Activated T-helper 9 cell treated with anti-CD3 and anti-CD28 coated beads, Interleukin-2, amount 50 U/mL, for 16 hours (primary cell): ENCODE measurements around the gene ITM2A.

Source experiments
- DNase-seq: peaks from one replicate; pipeline ENCODE4 v3.0.0-alpha.2; 2020; ENCODE audit warnings: low read depth

The ITM2A gene

GRCh38 chrX:79366873-79367749, at the start of gene ITM2A:
TSS of gene ITM2A (minus strand) at chrX:79367334. CDS start at chrX:79367215, 119 bp downstream.
- DNase-seq, result peak; percentile 47

- no peak for DNase-seq
These were observed 47.9 kb upstream of the ITM2A start for GRCh38 chrX:79415056-79415455.

- no peak for DNase-seq
These were observed 46.8 kb upstream of the ITM2A start for GRCh38 chrX:79413963-79414362.

- no peak for DNase-seq
These were observed 45.8 kb upstream of the ITM2A start for GRCh38 chrX:79412972-79413371.

DNA sequence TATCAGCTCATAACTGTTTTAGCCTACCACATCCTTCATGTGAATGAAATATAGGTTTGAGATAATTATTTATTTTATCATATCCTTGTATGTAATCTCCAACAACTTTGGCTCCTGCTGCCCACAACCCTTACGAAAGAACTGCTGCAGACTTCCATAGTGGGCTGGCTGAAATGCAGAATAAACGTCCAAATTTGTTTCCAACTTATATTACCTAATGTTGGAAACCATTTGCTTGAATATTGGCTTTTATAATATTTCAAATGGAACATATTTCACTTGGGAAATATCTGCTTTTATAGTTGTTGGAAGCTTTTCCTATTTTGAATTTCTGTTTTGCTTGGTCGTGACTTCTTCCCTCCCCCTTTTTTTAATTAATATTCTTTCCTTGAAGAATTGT, 45.0 kb upstream of the ITM2A start:
- no peak for DNase-seq

DNA sequence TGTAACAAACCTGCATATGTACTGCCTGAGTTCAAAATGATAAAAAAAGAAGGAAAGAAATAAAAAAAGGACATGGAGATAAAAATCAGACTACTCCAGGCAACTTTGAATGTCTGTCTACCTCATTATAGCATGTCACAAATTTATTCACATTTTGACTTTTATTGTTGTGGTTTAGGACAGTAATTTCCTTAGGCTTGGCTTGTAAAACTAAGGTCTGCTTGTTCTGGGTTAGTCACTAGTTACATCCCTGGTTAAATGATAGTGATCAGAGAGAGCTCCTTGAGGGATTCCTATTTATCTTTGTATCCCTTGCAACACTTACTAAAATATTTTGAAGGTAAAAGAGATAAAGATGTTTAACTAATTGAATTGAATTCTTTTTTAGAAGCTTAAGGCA, 42.5 kb upstream of the ITM2A start:
- DNase-seq, result no peak

DNA sequence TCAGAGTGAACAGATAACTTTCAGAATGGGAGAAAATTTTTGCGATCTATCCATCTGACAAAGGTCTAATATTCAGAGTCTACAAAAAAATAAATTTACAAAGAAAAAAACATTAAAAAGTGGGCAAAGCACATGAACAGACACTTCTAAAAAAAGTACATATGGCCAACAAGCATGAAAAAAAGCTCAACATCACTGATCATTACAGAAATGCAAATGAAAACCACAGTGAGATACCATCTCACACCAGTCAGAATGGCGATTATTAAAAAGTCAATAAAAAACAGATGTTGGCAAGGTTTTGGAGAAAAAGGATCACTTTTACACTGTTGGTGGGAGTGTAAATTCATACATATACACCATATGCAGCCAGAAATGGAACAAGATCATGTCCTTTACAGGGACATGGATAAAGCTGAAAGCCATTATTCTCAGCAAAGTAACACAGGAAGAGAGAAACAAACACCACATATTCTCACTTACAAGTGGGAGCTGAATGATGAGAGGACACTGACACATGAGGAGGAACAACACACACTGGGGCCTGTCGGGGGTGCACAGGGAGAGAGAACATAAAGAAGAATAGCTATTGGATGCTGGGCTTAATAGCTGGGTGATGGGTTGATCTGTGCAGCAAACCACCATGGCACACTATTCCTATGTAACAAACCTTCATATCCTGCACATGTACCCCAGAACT, 41.6 kb upstream of the ITM2A start:
- DNase-seq, result no peak

DNA sequence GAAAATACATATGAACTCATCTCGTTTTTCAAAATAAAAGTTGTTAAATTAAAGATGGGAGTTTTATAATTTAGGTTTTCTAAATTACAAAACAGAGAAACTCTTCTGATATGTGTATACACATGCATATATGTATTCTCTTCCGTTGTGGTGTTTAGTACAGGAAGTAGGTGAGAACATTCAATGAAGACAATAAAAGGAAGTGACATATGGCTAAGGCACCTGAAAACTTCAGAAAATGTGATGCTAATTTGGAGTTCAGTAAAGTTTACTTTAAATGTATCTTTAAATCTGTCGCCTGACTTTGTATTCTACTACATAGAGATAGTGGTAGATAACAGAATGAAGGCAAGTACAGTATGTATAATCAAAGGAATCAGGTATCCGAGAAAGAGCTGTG, 33.5 kb upstream of the ITM2A start:
- DNase-seq, result no peak

GRCh38 chrX:79375340-79375739, 8.2 kb upstream of the ITM2A start:
- no peak for DNase-seq

- no peak for DNase-seq
These were observed 4.5 kb upstream of the ITM2A start for GRCh38 chrX:79371640-79372039.

DNA sequence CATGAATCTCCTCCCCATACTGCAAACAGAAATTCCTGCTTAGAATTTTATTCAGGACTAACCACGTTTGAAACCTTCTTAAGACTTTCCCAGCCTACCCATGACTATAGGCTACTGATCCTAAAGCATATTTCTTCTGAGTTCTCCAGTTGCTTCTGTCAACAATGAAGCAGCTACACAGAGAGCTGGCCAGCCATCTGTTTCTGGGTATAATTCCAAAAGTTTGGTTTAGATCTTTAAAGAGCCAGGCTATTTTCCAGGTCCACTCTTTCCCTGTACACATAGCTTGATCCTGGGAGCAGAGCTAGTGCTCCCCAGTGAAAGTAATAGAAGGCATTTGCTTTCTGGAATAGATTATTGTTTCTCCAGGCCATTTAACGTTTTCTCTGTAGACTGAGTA, 4.0 kb upstream of the ITM2A start:
- no peak for DNase-seq

GRCh38 chrX:79369871-79370270, 2.7 kb upstream of the ITM2A start:
- DNase-seq, result no peak

DNA sequence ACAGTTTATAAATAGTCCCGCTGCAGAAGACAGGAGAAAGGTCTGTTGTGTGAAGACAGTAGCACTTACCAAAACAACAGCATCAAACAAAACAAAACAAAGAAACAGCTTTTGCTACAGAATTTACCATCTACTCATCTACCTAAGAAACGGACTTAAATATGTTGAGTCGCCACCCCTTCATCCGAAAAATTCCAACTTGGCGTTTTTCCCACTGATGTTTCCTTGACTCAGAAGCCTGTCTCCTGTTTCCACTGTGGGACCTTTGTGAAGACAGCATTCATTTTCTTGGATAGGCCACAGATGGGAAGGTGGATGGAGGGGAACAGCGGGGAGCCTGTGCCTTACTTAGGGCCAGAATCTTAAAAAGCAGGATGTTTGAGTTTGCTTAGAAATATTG, 1.3 kb upstream of the ITM2A start:
- DNase-seq, result no peak

- DNase-seq, result no peak
These were observed 773 bp upstream of the ITM2A start for GRCh38 chrX:79367907-79368306.

GRCh38 chrX:79366556-79366872, 620 bp downstream of the ITM2A start:
- DNase-seq, result no peak

DNA sequence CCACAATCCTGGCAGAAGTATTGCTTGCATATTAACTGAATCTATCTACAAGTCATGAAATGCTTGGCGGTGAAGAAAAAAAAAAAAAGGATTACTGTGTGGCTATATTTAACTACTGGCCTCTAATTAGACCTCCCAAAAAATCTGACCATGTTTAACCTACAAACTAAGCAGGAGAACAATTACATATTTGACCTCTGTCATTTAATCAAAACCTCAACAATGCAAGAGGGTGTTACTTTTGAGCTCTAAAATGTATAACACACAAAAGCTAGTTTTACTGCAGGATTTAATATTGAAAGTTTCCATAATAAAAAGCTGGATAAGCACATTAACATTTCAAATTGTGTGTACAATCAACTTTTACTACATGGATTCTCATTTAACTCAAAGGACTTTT, 1.5 kb downstream of the ITM2A start:
- no peak for DNase-seq

GRCh38 chrX:79364306-79364705, 2.8 kb downstream of the ITM2A start:
- no peak for DNase-seq

DNA sequence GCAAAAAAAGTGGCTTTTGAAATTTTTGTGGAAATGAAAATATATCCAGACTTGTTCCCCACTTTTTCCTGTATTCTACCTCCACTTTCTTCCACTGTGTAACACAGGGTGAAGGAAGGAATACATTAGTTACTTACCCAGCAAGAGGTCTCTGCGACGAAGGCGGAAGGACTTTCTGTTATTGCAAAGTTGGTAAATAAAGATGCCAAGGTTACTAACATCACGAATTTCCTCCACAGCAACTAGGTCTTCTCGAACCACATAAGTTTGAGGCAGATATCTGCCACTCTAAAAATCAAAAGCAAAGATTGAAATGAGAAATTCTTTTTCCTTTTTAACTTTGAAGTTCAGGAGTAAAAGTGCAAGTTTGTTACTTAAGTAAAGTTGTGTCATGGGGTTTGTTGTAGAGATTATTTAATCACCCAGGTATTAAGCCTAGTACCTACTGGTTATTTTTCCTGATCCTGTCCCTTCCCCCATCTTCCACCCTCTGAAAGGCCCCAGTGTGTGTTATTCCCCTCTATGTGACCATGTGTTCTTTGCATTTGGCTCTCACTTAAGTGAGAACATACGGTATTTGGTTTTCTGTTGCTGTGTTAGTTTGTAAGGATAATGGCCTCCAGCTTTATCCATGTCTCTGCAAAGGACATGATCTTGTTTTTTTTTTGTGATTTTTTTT, 5.8 kb downstream of the ITM2A start:
- DNase-seq, result no peak

- DNase-seq, result no peak
These were observed 30.0 kb downstream of the ITM2A start for GRCh38 chrX:79336869-79337815.

DNA sequence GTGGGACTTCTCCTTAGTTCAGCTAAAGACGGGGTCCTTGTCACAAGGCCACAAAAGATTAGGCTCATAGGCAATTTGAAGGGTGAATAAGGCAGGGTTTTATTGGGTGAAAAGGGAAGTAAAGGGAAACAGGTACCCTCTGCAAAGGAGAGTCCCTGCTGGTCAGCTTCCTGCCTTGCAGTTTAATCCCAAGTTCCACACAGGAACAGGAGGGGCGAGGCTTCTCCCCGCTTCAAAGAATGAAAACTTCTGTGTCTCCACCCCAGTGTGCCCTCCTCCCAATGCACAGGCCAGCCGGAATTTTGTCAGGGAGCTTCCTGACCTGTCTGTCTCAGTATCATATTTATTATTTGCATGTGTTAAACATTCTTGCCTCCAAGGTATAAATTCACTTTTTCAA, 37.1 kb downstream of the ITM2A start:
- DNase-seq, result no peak

GRCh38 chrX:79325263-79325958, 41.7 kb downstream of the ITM2A start:
- peak; percentile 2 for DNase-seq
